ENCODE measurements around the gene IL17RB. TPM values are rescaled to one million over a fixed set of nuclear protein-coding genes. Genes with fewer than 3 reads are reported as not detected.

IL17RB gene
- total RNA-seq, 5 donors from 2014 or later (not counting 1 experiment from before 2014, with no cell fraction given) = 0.56 to 4.1 (median 1.8) TPM; not detected in 1

DNA sequence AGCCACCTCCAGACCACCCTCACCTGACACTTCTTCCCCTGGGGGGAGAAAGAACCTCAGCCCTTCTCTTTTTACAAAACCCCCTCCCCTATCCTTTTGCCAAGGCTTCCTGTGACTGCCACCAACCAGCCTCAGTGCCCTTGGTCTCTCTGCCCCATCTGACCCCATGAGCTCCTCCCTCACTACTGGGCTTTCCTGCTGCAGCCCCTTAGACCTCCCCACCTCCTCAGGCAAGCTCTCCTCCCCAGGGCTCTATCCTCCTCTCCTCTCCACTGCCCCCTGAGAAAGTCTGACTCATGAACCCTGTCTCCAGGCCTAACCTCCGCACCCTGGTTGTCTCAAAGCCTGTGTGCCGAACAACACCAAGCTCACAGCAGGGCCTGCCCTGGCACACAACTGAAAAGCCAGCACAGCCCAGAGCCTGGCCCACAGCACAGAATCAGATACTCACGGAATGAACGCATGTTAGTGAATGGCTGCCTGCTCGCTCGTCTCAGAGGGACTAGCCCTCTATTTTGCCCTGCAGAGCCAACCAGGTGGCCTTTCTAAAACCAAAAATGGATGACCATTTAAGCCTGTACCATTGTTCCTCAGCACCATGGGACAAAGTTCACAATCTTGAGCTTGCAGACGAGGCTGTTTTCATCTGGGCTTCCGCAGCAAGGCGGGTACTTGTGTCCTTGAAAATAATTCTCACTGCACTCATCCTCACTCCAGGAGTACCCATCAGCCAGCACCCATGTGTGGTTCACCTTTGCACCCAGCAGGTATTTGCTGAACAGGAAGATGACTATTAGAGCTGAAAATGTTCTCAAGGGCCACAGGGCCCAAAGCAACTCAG, 1.9 kb upstream of the IL17RB start:
- DNase-seq (no peak), ATAC-seq (replicated peaks in 1 of 4) (no peak)
- H3K4me1 ChIP-seq (ENCODE audit: control insufficient read depth in 1 of 2, extremely low read depth in 1 of 2, insufficient read depth in 2 of 2, low read length in 2 of 2) = peaks cover 0 to 10% of the 10 kb centered on the region in 2 experiments
- H3K9me3 ChIP-seq = no peaks in the 10 kb centered on the region
- Mint-ChIP-seq H3K4me3 (peak overlapping the region; percentile 55 to 68 (median 63)), H3K4me1 (peaks cover 0 to 12% (median 7%) of the 10 kb centered on the region in 3 donors), H3K27me3 (peaks cover 39 to 56% of the 10 kb centered on the region in 2 donors), H3K36me3 (no peaks in the 10 kb centered on the region), H3K9me3 (no peaks in the 10 kb centered on the region), H3K27ac (peak overlapping the region in 1 of 2 donors; percentile 16)
- H3K36me3 ChIP-seq (ENCODE audit: control insufficient read depth in 2 of 2, extremely low read depth in 1 of 2, insufficient read depth in 1 of 2, low read length in 1 of 2) = no peaks in the 10 kb centered on the region
- WGBS (ENCODE audit: insufficient coverage) = 98% methylated on average over 9 of the region's 9 CpGs
- no peak overlapping the region for H3K4me3 ChIP-seq (ENCODE audit: control insufficient read depth in 1 of 2, extremely low read depth in 1 of 2, low read length in 1 of 2)
- ChIA-PET POLR2A (no interaction called here), CTCF (no interaction called here)
- peaks cover 12 to 52% of the 10 kb centered on the region in 2 experiments for H3K27me3 ChIP-seq (replicated peaks in 1 of 2; ENCODE audit: control insufficient read depth in 2 of 2, extremely low read depth in 1 of 2, insufficient read depth in 2 of 2, low read length in 1 of 2)
- no peak overlapping the region for H3K27ac ChIP-seq (ENCODE audit: low read length)

- H3K27me3 Mint-ChIP-seq = peaks cover 44 to 56% of the 10 kb centered on the region in 2 donors
- peak overlapping the region; percentile 24 to 62 for H3K4me3 ChIP-seq (ENCODE audit: control insufficient read depth in 1 of 2, extremely low read depth in 1 of 2, low read length in 1 of 2)
- H3K27ac Mint-ChIP-seq = peak overlapping the region in 1 of 2 donors; percentile 55
Measured at GRCh38 chr3:53845103-53845880, 1.1 kb upstream of the IL17RB start.

GRCh38 chr3:53845881-53846133, 561 bp upstream of the IL17RB start:
- H3K27ac ChIP-seq (ENCODE audit: low read length) = no peak overlapping the region
- 2% methylated on average over 34 of the region's 34 CpGs for WGBS (ENCODE audit: insufficient coverage)
- DNase-seq (no peak), ATAC-seq (replicated peaks in 1 of 4) (peak in 2 of 4 experiments; percentile 28 to 33)
- H3K36me3 ChIP-seq (ENCODE audit: control insufficient read depth in 2 of 2, extremely low read depth in 1 of 2, insufficient read depth in 1 of 2, low read length in 1 of 2) = no peaks in the 10 kb centered on the region
- peaks cover 0 to 12% (median 7%) of the 10 kb centered on the region in 3 donors for H3K4me1 Mint-ChIP-seq
- ChIA-PET CTCF (no interaction called here), POLR2A (no interaction called here)
- H3K4me3 ChIP-seq (ENCODE audit: control insufficient read depth in 1 of 2, extremely low read depth in 1 of 2, low read length in 1 of 2) = peak overlapping the region; percentile 24 to 62
- H3K27me3 ChIP-seq (replicated peaks in 1 of 2; ENCODE audit: control insufficient read depth in 2 of 2, extremely low read depth in 1 of 2, insufficient read depth in 2 of 2, low read length in 1 of 2) = peaks cover 12 to 52% of the 10 kb centered on the region in 2 experiments
- H3K27me3 Mint-ChIP-seq = peaks cover 44 to 56% of the 10 kb centered on the region in 2 donors
- H3K4me1 ChIP-seq (ENCODE audit: control insufficient read depth in 1 of 2, extremely low read depth in 1 of 2, insufficient read depth in 2 of 2, low read length in 2 of 2) = peaks cover 0 to 10% of the 10 kb centered on the region in 2 experiments
- H3K36me3 Mint-ChIP-seq = no peaks in the 10 kb centered on the region
- no peaks in the 10 kb centered on the region for H3K9me3 Mint-ChIP-seq
- no peaks in the 10 kb centered on the region for H3K9me3 ChIP-seq
- H3K27ac Mint-ChIP-seq = no peak overlapping the region
- H3K4me3 Mint-ChIP-seq = peak overlapping the region; percentile 55 to 68 (median 63)

More at GRCh38 chr3:53845103-53845880, 1.1 kb upstream of the IL17RB start:
- DNase-seq (no peak), ATAC-seq (replicated peaks in 1 of 4) (no peak)
- 22% methylated on average over 25 of the region's 25 CpGs for WGBS (ENCODE audit: insufficient coverage)
- Histone ChIP-seq H3K36me3 (ENCODE audit: control insufficient read depth in 2 of 2, extremely low read depth in 1 of 2, insufficient read depth in 1 of 2, low read length in 1 of 2) (no peaks in the 10 kb centered on the region), H3K9me3 (no peaks in the 10 kb centered on the region), H3K27ac (ENCODE audit: low read length) (no peak overlapping the region), H3K27me3 (replicated peaks in 1 of 2; ENCODE audit: control insufficient read depth in 2 of 2, extremely low read depth in 1 of 2, insufficient read depth in 2 of 2, low read length in 1 of 2) (peaks cover 12 to 52% of the 10 kb centered on the region in 2 experiments), H3K4me1 (ENCODE audit: control insufficient read depth in 1 of 2, extremely low read depth in 1 of 2, insufficient read depth in 2 of 2, low read length in 2 of 2) (peaks cover 0 to 10% of the 10 kb centered on the region in 2 experiments)
- Mint-ChIP-seq H3K36me3 (no peaks in the 10 kb centered on the region), H3K4me1 (peaks cover 0 to 12% (median 7%) of the 10 kb centered on the region in 3 donors), H3K4me3 (peak overlapping the region; percentile 55 to 68 (median 63)), H3K9me3 (no peaks in the 10 kb centered on the region)
- ChIA-PET POLR2A (no interaction called here), CTCF (no interaction called here)

DNA sequence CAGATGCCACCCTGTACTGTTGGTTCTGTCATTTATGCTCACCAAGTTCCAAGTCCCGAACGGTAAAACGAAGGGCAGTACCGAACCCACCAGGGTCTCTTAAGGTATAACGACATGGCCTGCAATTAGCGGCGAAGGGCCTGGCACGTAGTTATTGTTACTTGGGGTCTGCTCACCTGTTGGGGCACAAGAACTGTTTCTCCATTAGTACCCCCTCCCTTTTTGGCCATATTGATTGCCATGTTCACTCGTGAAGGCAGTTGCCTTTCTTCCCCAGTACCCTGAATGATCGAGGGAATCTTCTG, 435 bp downstream of the IL17RB start:
- Mint-ChIP-seq H3K27me3 (peaks cover 51 to 59% of the 10 kb centered on the region in 2 donors), H3K4me3 (peak overlapping the region; percentile 51 to 70 (median 64)), H3K4me1 (peaks cover 0 to 12% (median 7%) of the 10 kb centered on the region in 3 donors), H3K9me3 (no peaks in the 10 kb centered on the region), H3K27ac (peak overlapping the region in 1 of 2 donors; percentile 32), H3K36me3 (no peaks in the 10 kb centered on the region)
- Histone ChIP-seq H3K27me3 (replicated peaks in 1 of 2; ENCODE audit: control insufficient read depth in 2 of 2, extremely low read depth in 1 of 2, insufficient read depth in 2 of 2, low read length in 1 of 2) (peaks cover 12 to 50% of the 10 kb centered on the region in 2 experiments), H3K4me1 (ENCODE audit: control insufficient read depth in 1 of 2, extremely low read depth in 1 of 2, insufficient read depth in 2 of 2, low read length in 2 of 2) (peaks cover 0 to 10% of the 10 kb centered on the region in 2 experiments), H3K4me3 (ENCODE audit: control insufficient read depth in 1 of 2, extremely low read depth in 1 of 2, low read length in 1 of 2) (no peak overlapping the region), H3K9me3 (no peaks in the 10 kb centered on the region), H3K36me3 (ENCODE audit: control insufficient read depth in 2 of 2, extremely low read depth in 1 of 2, insufficient read depth in 1 of 2, low read length in 1 of 2) (no peaks in the 10 kb centered on the region), H3K27ac (ENCODE audit: low read length) (no peak overlapping the region)
- ChIA-PET POLR2A (no interaction called here), CTCF (no interaction called here)
- DNase-seq (no peak), ATAC-seq (replicated peaks in 1 of 4) (no peak)
- 45% methylated on average over 9 of the region's 10 CpGs for WGBS (ENCODE audit: insufficient coverage)

DNA sequence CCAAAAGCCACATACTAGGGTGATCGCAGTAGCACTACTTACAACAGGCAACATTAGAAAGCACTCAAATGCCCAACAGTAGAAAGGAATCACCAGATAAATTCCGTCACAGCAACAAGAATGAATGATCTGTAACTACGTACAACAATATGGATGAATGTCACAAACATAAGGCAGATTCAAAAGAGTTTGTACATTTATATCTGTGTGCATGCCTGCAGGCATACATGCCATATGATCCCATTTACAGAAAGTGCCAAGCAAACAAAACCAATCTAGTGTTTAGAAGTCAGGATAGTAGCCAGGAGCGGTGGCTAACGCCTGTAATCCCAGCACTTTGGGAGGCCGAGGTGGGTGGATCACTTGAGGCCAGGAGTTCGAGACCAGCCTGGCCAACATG, 3.5 kb downstream of the IL17RB start:
- no peaks in the 10 kb centered on the region for H3K9me3 Mint-ChIP-seq
- H3K27me3 Mint-ChIP-seq = peaks cover 32 to 36% of the 10 kb centered on the region in 2 donors
- ChIA-PET POLR2A (no interaction called here), CTCF (interaction anchor here in 1 of 2 donors (0.7 kb wide), 1 partner anchor 89 kb away, joined by 4 read pairs; no protein-coding TSS in a partner anchor)
- H3K4me1 ChIP-seq (ENCODE audit: control insufficient read depth in 1 of 2, extremely low read depth in 1 of 2, insufficient read depth in 2 of 2, low read length in 2 of 2) = peaks cover 0 to 10% of the 10 kb centered on the region in 2 experiments
- peaks cover 0 to 10% (median 7%) of the 10 kb centered on the region in 3 donors for H3K4me1 Mint-ChIP-seq
- WGBS (ENCODE audit: insufficient coverage) = 100% methylated on average over 1 of the region's 7 CpGs
- peaks cover 11 to 28% of the 10 kb centered on the region in 2 experiments for H3K27me3 ChIP-seq (replicated peaks in 1 of 2; ENCODE audit: control insufficient read depth in 2 of 2, extremely low read depth in 1 of 2, insufficient read depth in 2 of 2, low read length in 1 of 2)
- H3K4me3 Mint-ChIP-seq = no peak overlapping the region
- H3K36me3 ChIP-seq (ENCODE audit: control insufficient read depth in 2 of 2, extremely low read depth in 1 of 2, insufficient read depth in 1 of 2, low read length in 1 of 2) = no peaks in the 10 kb centered on the region
- H3K9me3 ChIP-seq = no peaks in the 10 kb centered on the region
- no peak overlapping the region for H3K27ac ChIP-seq (ENCODE audit: low read length)
- H3K27ac Mint-ChIP-seq = no peak overlapping the region
- H3K4me3 ChIP-seq (ENCODE audit: control insufficient read depth in 1 of 2, extremely low read depth in 1 of 2, low read length in 1 of 2) = no peak overlapping the region
- DNase-seq (no peak), ATAC-seq (replicated peaks in 1 of 4) (no peak)
- H3K36me3 Mint-ChIP-seq = no peaks in the 10 kb centered on the region

- peaks cover 25 to 36% of the 10 kb centered on the region in 2 donors for H3K27me3 Mint-ChIP-seq
- ChIA-PET CTCF (no interaction called here), POLR2A (no interaction called here)
- H3K27ac Mint-ChIP-seq = no peak overlapping the region
- peaks cover 0 to 7% (median 5%) of the 10 kb centered on the region in 3 donors for H3K4me1 Mint-ChIP-seq
- no peak overlapping the region for H3K4me3 ChIP-seq (ENCODE audit: control insufficient read depth in 1 of 2, extremely low read depth in 1 of 2, low read length in 1 of 2)
- 77% methylated on average over 3 of the region's 5 CpGs for WGBS (ENCODE audit: insufficient coverage)
- peaks cover 0 to 5% of the 10 kb centered on the region in 2 experiments for H3K4me1 ChIP-seq (ENCODE audit: control insufficient read depth in 1 of 2, extremely low read depth in 1 of 2, insufficient read depth in 2 of 2, low read length in 2 of 2)
- DNase-seq = no peak
- ATAC-seq (replicated peaks in 1 of 4) = no peak
- H3K9me3 Mint-ChIP-seq = no peaks in the 10 kb centered on the region
- H3K36me3 Mint-ChIP-seq = no peaks in the 10 kb centered on the region
- no peak overlapping the region for H3K27ac ChIP-seq (ENCODE audit: low read length)
- H3K9me3 ChIP-seq = no peaks in the 10 kb centered on the region
- H3K27me3 ChIP-seq (replicated peaks in 1 of 2; ENCODE audit: control insufficient read depth in 2 of 2, extremely low read depth in 1 of 2, insufficient read depth in 2 of 2, low read length in 1 of 2) = peaks cover 7 to 20% of the 10 kb centered on the region in 2 experiments
- no peak overlapping the region for H3K4me3 Mint-ChIP-seq
- no peaks in the 10 kb centered on the region for H3K36me3 ChIP-seq (ENCODE audit: control insufficient read depth in 2 of 2, extremely low read depth in 1 of 2, insufficient read depth in 1 of 2, low read length in 1 of 2)
Measured at GRCh38 chr3:53850895-53851294, 4.5 kb downstream of the IL17RB start.

All from T-cell (primary cell).